HCT116 (cell line): ENCODE measurements around the gene CBL. TPM values are rescaled to one million over a fixed set of nuclear protein-coding genes. Genes with fewer than 3 reads are reported as not detected.
A peak's percentile ranks its signal among the peaks of the same experiment; 100 is the strongest.

Experiments
- ATAC-seq: fragments of 200-7000 bp; cut with Tn5 transposase; 2 replicates; pipeline ENCODE4 v1.9.1; 2020; ENCODE audit warnings: mild to moderate bottlenecking, moderate library complexity
- BruUV-seq: library from RNA; stranded (reverse); fragments of 400-500 nt; replicated peaks from 2 replicates; lab custom pipeline; 2021; lab: Mats Ljungman, UMichigan
- CTCF ChIA-PET: fragments of 300-600 bp; sonication (Branson Sonifier 250); formaldehyde crosslinking; loops from one replicate; lab custom pipeline; 2021; ENCODE audit warnings: antibody characterized with exemption; lab: Charles Lee
- POLR2A ChIA-PET: fragments of 300-600, 350-600 bp; sonication (Branson Sonifier 250); formaldehyde crosslinking; loops from one replicate; lab custom pipeline; 2021; ENCODE audit warnings: antibody characterized with exemption; lab: Charles Lee
- RAD21 ChIA-PET, 2 experiments: fragments of 300-600 bp; sonication (Branson Sonifier 250); formaldehyde crosslinking; loops; one replicate each; lab custom pipeline; 2023; ENCODE audit warnings: low total read pairs in 2 of 2; ENCODE audit not compliant: uncharacterized antibody in 2 of 2, unreplicated experiment in 2 of 2, low non-redundant PET in 1 of 2; lab: Charles Lee
- DNase-seq: peaks from one replicate; pipeline ENCODE4 v3.0.0-alpha.2; 2010; ENCODE audit warnings: low read depth, low spot score
- H2AFZ ChIP-seq: fragments of 200-600 bp; shearing (Covaris generic), sonication (generic); 2 replicates; pipeline ENCODE4 v1.6.1; 2017; ENCODE audit warnings: low read depth, mixed run types, mixed read lengths, antibody characterized with exemption, low read length; ENCODE audit not compliant: poor library complexity, severe bottlenecking
- H3K27ac ChIP-seq: 2 replicates; pipeline ENCODE4 v1.5.1; 2012; ENCODE audit warnings: low read depth, low read length
- H3K27me3 ChIP-seq: fragments of 200-600 bp; sonication (generic); 2 replicates; pipeline ENCODE4 v1.6.1; 2016; ENCODE audit warnings: mixed run types, low read length, mixed read lengths; ENCODE audit not compliant: insufficient read depth
- H3K36me3 ChIP-seq, 2 experiments: fragments of 200-500 bp in 1 of 2; fragments of 200-600 bp in 1 of 2; sonication (Bioruptor generic) in 1 of 2; sonication (generic) in 1 of 2; 2 replicates each; pipeline versions ENCODE4 v1.5.1 to v1.6.1; 2014 to 2016; ENCODE audit warnings: low read length in 2 of 2, inconsistent platforms in 1 of 2, mixed read lengths in 1 of 2, mixed run types in 1 of 2; ENCODE audit not compliant: insufficient read depth in 2 of 2, control insufficient read depth in 1 of 2
- H3K4me1 ChIP-seq, 2 experiments: fragments of 200-600 bp in 1 of 2; sonication (generic) in 1 of 2; 2 replicates each; pipeline versions ENCODE4 v1.5.1 to v1.6.1; 2012 to 2017; ENCODE audit warnings: low read length in 2 of 2, inconsistent platforms in 1 of 2, mild to moderate bottlenecking in 1 of 2, mixed read lengths in 1 of 2, mixed run types in 1 of 2, moderate library complexity in 1 of 2; ENCODE audit not compliant: insufficient read depth in 2 of 2, control insufficient read depth in 1 of 2
- H3K4me2 ChIP-seq: fragments of 200-600 bp; sonication (generic); 2 replicates; pipeline ENCODE4 v1.6.1; 2017; ENCODE audit warnings: mixed run types, low read length, mixed read lengths
- H3K4me3 ChIP-seq, 2 experiments: fragments of 200-600 bp in 1 of 2; sonication (generic) in 1 of 2; replicated peaks in 1 of 2; 2 replicates each; pipeline ENCODE4 v1.5.1; 2011 to 2016; ENCODE audit warnings: low read length in 2 of 2, control low read depth in 1 of 2, low read depth in 1 of 2, mild to moderate bottlenecking in 1 of 2, mixed read lengths in 1 of 2, mixed run types in 1 of 2
- H3K79me2 ChIP-seq: fragments of 200-600 bp; sonication (generic); 2 replicates; pipeline ENCODE4 v1.6.1; 2017; ENCODE audit warnings: mild to moderate bottlenecking, mixed run types, low read length, moderate library complexity, mixed read lengths; ENCODE audit not compliant: insufficient read depth
- H3K9ac ChIP-seq: fragments of 200-600 bp; sonication (generic); 2 replicates; pipeline ENCODE4 v1.6.1; 2016; ENCODE audit warnings: low read length, mixed read lengths
- H3K9me2 ChIP-seq: fragments of 200-600 bp; sonication (generic), shearing (Covaris generic); 2 replicates; pipeline ENCODE4 v1.6.1; 2017; ENCODE audit warnings: mixed run types, mild to moderate bottlenecking, moderate library complexity; ENCODE audit not compliant: insufficient read depth
- H3K9me3 ChIP-seq, 2 experiments: fragments of 200-500 bp in 1 of 2; fragments of 200-600 bp in 1 of 2; sonication (Bioruptor generic) in 1 of 2; sonication (generic) in 1 of 2; 2 replicates each; pipeline ENCODE4 v1.6.1; 2014 to 2017; ENCODE audit warnings: low read length in 2 of 2, mixed read lengths in 2 of 2, inconsistent platforms in 1 of 2, low read depth in 1 of 2, mild to moderate bottlenecking in 1 of 2, mixed run types in 1 of 2, moderate library complexity in 1 of 2; ENCODE audit not compliant: control insufficient read depth in 1 of 2, insufficient read depth in 1 of 2
- H4K20me1 ChIP-seq: fragments of 200-600 bp; sonication (generic), shearing (Covaris generic); 2 replicates; pipeline ENCODE4 v1.6.1; 2017; ENCODE audit warnings: mixed run types, mild to moderate bottlenecking, moderate library complexity; ENCODE audit not compliant: insufficient read depth
- CEBPB ChIP-seq: IDR thresholded peaks from 2 replicates; pipeline ENCODE4 v1.6.1; 2012; ENCODE audit warnings: low read depth
- CTCF ChIP-seq, 3 experiments: fragments of 200-600 bp in 1 of 3; sonication (generic) in 1 of 3; IDR thresholded peaks in 2 of 3; conservative IDR thresholded peaks in 1 of 3; 2 replicates each; pipeline ENCODE4 v1.5.1; 2012 to 2017; ENCODE audit warnings: low read depth in 2 of 3, low read length in 2 of 3, antibody characterized with exemption in 1 of 3, borderline replicate concordance in 1 of 3, control low read depth in 1 of 3, mild to moderate bottlenecking in 1 of 3, mixed read lengths in 1 of 3, mixed run types in 1 of 3, moderate library complexity in 1 of 3; ENCODE audit not compliant: insufficient read depth in 1 of 3
- EGR1 ChIP-seq: IDR thresholded peaks from 2 replicates; pipeline ENCODE4 v1.6.1; 2012; ENCODE audit warnings: low read depth
- ELF1 ChIP-seq: IDR thresholded peaks from 2 replicates; pipeline ENCODE4 v1.6.1; 2012; ENCODE audit warnings: low read depth, borderline replicate concordance
- FOSL1 ChIP-seq: IDR thresholded peaks from 2 replicates; pipeline ENCODE4 v1.6.1; 2012; ENCODE audit warnings: low read depth
- JUND ChIP-seq: IDR thresholded peaks from 2 replicates; pipeline ENCODE4 v1.6.1; 2012
- MAX ChIP-seq: IDR thresholded peaks from 2 replicates; pipeline ENCODE4 v1.6.1; 2012
- POLR2A ChIP-seq: IDR thresholded peaks from 2 replicates; pipeline ENCODE4 v1.7.0; 2011; ENCODE audit warnings: borderline replicate concordance; ENCODE audit not compliant: insufficient read depth, insufficient read length; ENCODE audit errors: extremely low read depth
- POLR2AphosphoS5 ChIP-seq: IDR thresholded peaks from 2 replicates; pipeline ENCODE4 v1.6.1; 2011; ENCODE audit warnings: mild to moderate bottlenecking, low read depth, low read length, moderate library complexity
- RAD21 ChIP-seq: IDR thresholded peaks from 2 replicates; pipeline ENCODE4 v1.6.1; 2012; ENCODE audit warnings: low read depth, mild to moderate bottlenecking
- REST ChIP-seq: IDR thresholded peaks from 2 replicates; pipeline ENCODE4 v1.6.1; 2012; ENCODE audit warnings: low read depth
- SIN3A ChIP-seq: IDR thresholded peaks from 2 replicates; pipeline ENCODE4 v1.6.1; 2012; ENCODE audit warnings: low read depth
- SP1 ChIP-seq: IDR thresholded peaks from 2 replicates; pipeline ENCODE4 v1.6.1; 2012; ENCODE audit warnings: low read depth
- SRF ChIP-seq: IDR thresholded peaks from 2 replicates; pipeline ENCODE4 v1.6.1; 2012; ENCODE audit warnings: low read depth
- TCF7L2 ChIP-seq: IDR thresholded peaks from 2 replicates; pipeline ENCODE4 v1.7.0; 2011; ENCODE audit warnings: borderline replicate concordance, inconsistent platforms; ENCODE audit not compliant: insufficient read depth, insufficient read length; ENCODE audit errors: extremely low read depth
- ZFX ChIP-seq: fragments of 450-650 bp; IDR thresholded peaks from 2 replicates; pipeline ENCODE4 v1.6.1; 2017
- ZNF274 ChIP-seq: fragments of 200-500 bp; sonication (Bioruptor generic); IDR thresholded peaks from 2 replicates; pipeline ENCODE4 v1.6.1; 2014; ENCODE audit warnings: mild to moderate bottlenecking, low read depth, low read length, inconsistent platforms
- intact Hi-C: fragments of 100-400 bp; cut with micrococcal nuclease; formaldehyde crosslinking; loops from 2 replicates; pipeline ENCODE4 v1.10.0; 2022
- total RNA-seq: library from RNA; stranded (reverse); gene quantifications from one replicate; pipeline ENCODE4 v1.2.1, GENCODE V29; 2021; ENCODE audit not compliant: unreplicated experiment

Gene CBL
- total RNA-seq, 1 experiment from 2014 or later: 31.1 TPM

- no peak for TF ChIP-seq ZNF274
- TF ChIP-seq ZFX: no peak
- TF ChIP-seq MAX: no peak
- TF ChIP-seq SP1: no peak
- TF ChIP-seq CEBPB: no peak
- TF ChIP-seq POLR2AphosphoS5: no peak
- no peak for TF ChIP-seq SIN3A
- no peak for TF ChIP-seq FOSL1
- TF ChIP-seq REST: no peak
- TF ChIP-seq ELF1: no peak
- no peak for TF ChIP-seq EGR1
- TF ChIP-seq, all 23 proteins: peak for 0
Observed at GRCh38 chr11:119293461-119293860, 87.3 kb downstream of the CBL start (continued).

GRCh38 chr11:119295178-119295577 is 89.0 kb downstream of the CBL start:
- no peaks in the 10 kb centered on the region for H3K79me2 ChIP-seq
- BruUV-seq: no TSS peak
- DNase-seq: no peak
- RAD21 ChIA-PET: no interaction called here
- intact Hi-C loops: loop anchor here (10.0 kb wide), 1 partner anchor 190 kb away; the partner anchor contains the start of genes C2CD2L and DPAGT1
- no peak overlapping the region for H3K4me3 ChIP-seq
- H3K27ac ChIP-seq: no peak overlapping the region
- peaks cover 0 to 7% of the 10 kb centered on the region in 2 experiments; a peak in 2 of 4 replicates for H3K9me3 ChIP-seq
- H3K36me3 ChIP-seq: peaks cover 16 to 17% of the 10 kb centered on the region in 2 experiments; a peak in 3 of 4 replicates
- H2AFZ ChIP-seq: no peak overlapping the region
- no peaks in the 10 kb centered on the region for H3K9me2 ChIP-seq
- H3K4me2 ChIP-seq: no peak overlapping the region
- no peak overlapping the region for H3K9ac ChIP-seq
- no peak for TF ChIP-seq POLR2A
- TF ChIP-seq RAD21: peak; percentile 52
- peak in 2 of 3 experiments; percentile 28 to 31; a peak in 2 of 6 replicates for TF ChIP-seq CTCF (IDR thresholded peaks at IDR 0.05 in 2 of 3, conservative IDR thresholded peaks at IDR 0.05 in 1 of 3; ENCODE audit: borderline replicate concordance in 1 of 3, insufficient read depth in 1 of 3, low read depth in 2 of 3, low read length in 2 of 3)
- no peak for TF ChIP-seq JUND
- TF ChIP-seq SRF: no peak
- TF ChIP-seq TCF7L2: no peak
- TF ChIP-seq, all 23 proteins: peak for 2
- Histone ChIP-seq H3K4me1 (peaks cover 0 to 4% of the 10 kb centered on the region in 2 experiments; a peak in 2 of 4 replicates), H3K27me3 (no peaks in the 10 kb centered on the region), H4K20me1 (no peaks in the 10 kb centered on the region)
- ChIA-PET POLR2A (no interaction called here), CTCF (interaction anchor here (0.6 to 1.0 kb wide), 5 partner anchors 11 to 200 kb away, joined by 3 to 5 read pairs (median 3); a partner anchor contains a TSS)
- ATAC-seq: peak; percentile 88
